Peyer's patch (tissue), 4 donors: ENCODE measurements around the gene MOSPD2. TPM values are rescaled to one million over a fixed set of nuclear protein-coding genes. Genes with fewer than 3 reads are reported as not detected.

Experiments used
- DNase-seq, 3 donors: peaks; one replicate each; pipeline ENCODE4 v3.0.0-alpha.2; 2017 to 2019
- H3K27ac ChIP-seq, 4 donors: fragments of 200-600 bp; sonication (generic); one replicate each; pipeline ENCODE4 v1.5.1; 2016 to 2019
- H3K27me3 ChIP-seq, 2 donors: fragments of 200-600 bp; sonication (generic); one replicate each; pipeline ENCODE4 v1.5.1; 2019
- H3K36me3 ChIP-seq, 3 donors: fragments of 200-600 bp; sonication (generic); one replicate each; pipeline ENCODE4 v1.5.1; 2016 to 2019
- H3K4me1 ChIP-seq, 4 donors: fragments of 200-600 bp; sonication (generic); one replicate each; pipeline ENCODE4 v1.5.1; 2016 to 2019
- H3K4me3 ChIP-seq, 4 donors: fragments of 200-600 bp; sonication (generic); 1 replicate in 3 of 4; 2 replicates in 1 of 4; pipeline ENCODE4 v1.5.1; 2016 to 2019; ENCODE audit warnings: mild to moderate bottlenecking in 1 of 4
- H3K9me3 ChIP-seq, 4 donors: fragments of 200-600 bp; sonication (generic); one replicate each; pipeline ENCODE4 v1.5.1; 2016 to 2019; ENCODE audit warnings: mild to moderate bottlenecking in 1 of 4
- CTCF ChIP-seq, 6 experiments: fragments of 450-650 bp in 4 of 6; fragments of 200-600 bp in 2 of 6; sonication (generic) in 1 of 6; IDR thresholded peaks; one replicate each; pipeline ENCODE4 v1.5.1; 2017 to 2019; ENCODE audit warnings: antibody characterized with exemption in 6 of 6, mild to moderate bottlenecking in 3 of 6, moderate library complexity in 1 of 6
- POLR2A ChIP-seq, 2 donors: fragments of 450-650 bp; IDR thresholded peaks; one replicate each; pipeline ENCODE4 v1.5.1; 2017; ENCODE audit warnings: antibody characterized with exemption in 2 of 2, mild to moderate bottlenecking in 2 of 2, moderate library complexity in 2 of 2
- total RNA-seq, 4 donors: library from RNA; depleted of rRNA; stranded (reverse); fragments of >200 nt; gene quantifications; one replicate each; pipeline ENCODE4 v1.1.0, GENCODE V29; 2016

MOSPD2 gene
- total RNA-seq, 4 donors from 2014 or later: 9.9 to 24.2 (median 22.0) TPM

- Histone ChIP-seq H3K9me3 (no peaks in the 10 kb centered on the region), H3K27ac (no peak overlapping the region), H3K4me1 (no peaks in the 10 kb centered on the region), H3K36me3 (no peaks in the 10 kb centered on the region), H3K4me3 (no peak overlapping the region), H3K27me3 (no peaks in the 10 kb centered on the region)
- DNase-seq: no peak
- TF ChIP-seq CTCF (IDR thresholded peaks at IDR 0.05) (no peak), POLR2A (IDR thresholded peaks at IDR 0.05) (no peak)
These were observed 63.3 kb downstream of the MOSPD2 start for GRCh38 chrX:14936561-14936960.

DNA sequence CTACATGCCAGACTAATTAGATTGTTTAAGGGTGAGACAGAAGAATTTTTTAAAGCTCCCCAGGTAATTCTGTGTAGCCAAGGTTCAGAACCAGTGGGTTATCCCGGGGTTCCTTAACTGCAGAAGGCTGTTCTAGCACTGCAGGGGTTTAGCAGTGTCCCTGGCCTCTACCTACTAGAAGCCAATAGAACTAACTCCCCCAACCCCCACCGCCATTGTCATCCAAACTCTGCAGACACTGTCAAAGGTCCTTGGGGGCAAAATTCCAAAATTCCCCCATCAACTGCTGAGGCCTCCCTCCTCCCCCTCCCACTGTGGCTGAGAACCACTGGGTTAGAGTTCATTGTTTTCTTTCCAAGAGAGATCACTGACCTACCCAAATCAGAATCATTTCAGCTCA lies 66.4 kb downstream of the MOSPD2 start:
- Histone ChIP-seq H3K27me3 (no peaks in the 10 kb centered on the region), H3K9me3 (no peaks in the 10 kb centered on the region)
- DNase-seq: no peak

DNA sequence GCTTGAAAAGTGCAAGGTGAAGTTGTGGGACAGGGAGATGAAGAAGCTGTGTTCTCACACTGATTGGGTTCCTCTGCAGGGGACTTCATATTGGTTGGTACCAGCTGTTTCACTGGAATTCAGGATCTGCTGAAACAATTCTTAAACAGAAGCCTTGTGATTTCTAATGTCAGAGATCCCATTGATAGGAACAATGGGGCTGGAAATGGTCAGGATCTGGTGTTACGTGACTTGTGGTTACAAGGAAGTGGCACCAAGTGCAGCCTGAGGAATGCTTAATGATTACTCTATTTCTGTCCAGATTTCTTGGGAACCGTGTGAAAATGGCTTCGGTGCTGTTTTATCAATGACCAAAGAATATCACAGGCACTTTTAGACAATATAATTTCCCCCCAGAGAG lies 68.1 kb downstream of the MOSPD2 start:
- no peak overlapping the region for H3K27ac ChIP-seq
- no peaks in the 10 kb centered on the region for H3K4me1 ChIP-seq
- DNase-seq: no peak
- no peaks in the 10 kb centered on the region for H3K9me3 ChIP-seq
- no peak overlapping the region for H3K4me3 ChIP-seq
- H3K36me3 ChIP-seq: no peaks in the 10 kb centered on the region
- no peak for TF ChIP-seq POLR2A (IDR thresholded peaks at IDR 0.05)
- no peak for TF ChIP-seq CTCF (IDR thresholded peaks at IDR 0.05)
- H3K27me3 ChIP-seq: no peaks in the 10 kb centered on the region

More for the DNA sequence above, 66.4 kb downstream of the MOSPD2 start:
- Histone ChIP-seq H3K36me3 (no peaks in the 10 kb centered on the region), H3K4me1 (no peaks in the 10 kb centered on the region), H3K27ac (no peak overlapping the region), H3K4me3 (no peak overlapping the region)
- TF ChIP-seq CTCF (IDR thresholded peaks at IDR 0.05): no peak
- TF ChIP-seq POLR2A (IDR thresholded peaks at IDR 0.05): no peak

- Histone ChIP-seq H3K27me3 (no peaks in the 10 kb centered on the region), H3K4me1 (no peaks in the 10 kb centered on the region), H3K36me3 (no peaks in the 10 kb centered on the region), H3K4me3 (no peak overlapping the region), H3K27ac (no peak overlapping the region), H3K9me3 (no peaks in the 10 kb centered on the region)
- TF ChIP-seq CTCF (IDR thresholded peaks at IDR 0.05): no peak
- DNase-seq: no peak
These were observed 69.1 kb downstream of the MOSPD2 start for GRCh38 chrX:14942341-14942740.

DNA sequence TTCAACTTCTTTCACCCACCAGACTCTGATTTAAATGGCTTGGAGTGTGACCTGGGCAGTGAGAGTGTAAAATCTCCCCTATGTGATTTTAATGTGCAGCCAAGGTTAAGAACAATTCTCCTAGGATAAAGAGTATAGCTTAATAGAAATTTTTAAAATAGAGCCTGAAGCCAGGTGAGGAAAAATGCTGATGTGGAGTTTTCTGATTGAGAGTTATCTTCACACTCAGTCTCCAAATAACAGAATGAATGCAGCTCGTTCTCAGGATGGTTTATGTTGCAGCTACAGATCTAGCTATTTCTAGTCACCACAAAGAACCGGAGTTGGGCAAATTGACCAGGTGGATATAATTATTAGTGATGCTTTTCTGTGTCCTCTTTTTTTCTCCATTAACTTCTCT lies 70.7 kb downstream of the MOSPD2 start:
- no peak for TF ChIP-seq CTCF (IDR thresholded peaks at IDR 0.05)
- no peak for TF ChIP-seq POLR2A (IDR thresholded peaks at IDR 0.05)
- Histone ChIP-seq H3K27me3 (no peaks in the 10 kb centered on the region), H3K27ac (no peak overlapping the region), H3K4me1 (no peaks in the 10 kb centered on the region), H3K36me3 (no peaks in the 10 kb centered on the region), H3K4me3 (no peak overlapping the region), H3K9me3 (no peaks in the 10 kb centered on the region)
- no peak for DNase-seq

GRCh38 chrX:14946606-14947155 lies 73.5 kb downstream of the MOSPD2 start:
- no peak for TF ChIP-seq POLR2A (IDR thresholded peaks at IDR 0.05)
- TF ChIP-seq CTCF (IDR thresholded peaks at IDR 0.05): no peak
- Histone ChIP-seq H3K36me3 (no peaks in the 10 kb centered on the region), H3K4me1 (no peaks in the 10 kb centered on the region), H3K27ac (no peak overlapping the region), H3K9me3 (no peaks in the 10 kb centered on the region), H3K4me3 (no peak overlapping the region), H3K27me3 (no peaks in the 10 kb centered on the region)
- DNase-seq: no peak
